Measurements from ENCODE around the gene MAD1L1.

The MAD1L1 gene

DNA sequence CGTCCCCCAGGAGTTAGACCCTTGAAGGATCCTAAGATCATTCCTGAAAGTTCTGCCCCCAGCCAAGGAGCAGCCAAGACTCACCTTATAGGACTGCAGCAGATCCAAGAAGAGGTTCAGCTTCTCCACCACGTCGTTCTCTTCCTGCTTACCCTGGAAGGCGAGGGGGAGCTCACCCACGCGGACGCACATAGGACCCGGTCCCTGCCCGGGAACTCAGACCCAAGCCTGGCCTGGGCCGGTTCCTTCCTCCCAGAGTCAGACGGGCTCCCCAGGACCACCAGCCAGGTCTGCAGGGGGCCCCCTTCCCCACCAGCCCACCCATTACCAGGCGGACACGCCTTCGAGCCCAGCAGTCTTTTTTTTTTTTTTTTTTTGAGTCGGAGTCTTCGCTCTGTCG is 24.9 kb upstream of the MAD1L1 start:
- no peak for DNase-seq

DNA sequence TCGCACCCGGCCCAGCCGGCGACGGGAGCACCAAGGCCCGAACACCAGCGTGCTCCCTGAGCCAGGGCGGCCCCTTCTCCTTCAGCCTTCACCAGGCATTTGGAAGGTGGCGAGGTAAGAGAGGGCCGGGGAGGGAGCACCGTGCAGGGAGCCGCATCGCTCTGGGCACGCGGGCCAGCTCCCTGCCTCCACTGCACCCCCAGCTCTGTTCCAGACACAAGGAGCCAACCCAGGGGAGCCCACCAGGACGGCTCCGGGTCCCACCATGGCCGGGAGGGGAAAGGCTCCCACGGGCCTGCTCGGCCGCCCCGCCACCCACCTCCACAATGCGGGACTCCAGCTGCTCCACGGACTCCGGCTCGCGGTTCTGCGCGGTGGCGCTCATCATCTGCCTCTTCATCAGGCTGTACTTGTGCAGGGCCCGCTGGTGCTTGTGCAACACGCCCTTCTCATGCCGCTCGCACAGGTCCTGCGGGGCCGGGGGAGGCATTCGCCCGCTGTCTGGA is 24.4 kb upstream of the MAD1L1 start:
- no peak for DNase-seq

DNA sequence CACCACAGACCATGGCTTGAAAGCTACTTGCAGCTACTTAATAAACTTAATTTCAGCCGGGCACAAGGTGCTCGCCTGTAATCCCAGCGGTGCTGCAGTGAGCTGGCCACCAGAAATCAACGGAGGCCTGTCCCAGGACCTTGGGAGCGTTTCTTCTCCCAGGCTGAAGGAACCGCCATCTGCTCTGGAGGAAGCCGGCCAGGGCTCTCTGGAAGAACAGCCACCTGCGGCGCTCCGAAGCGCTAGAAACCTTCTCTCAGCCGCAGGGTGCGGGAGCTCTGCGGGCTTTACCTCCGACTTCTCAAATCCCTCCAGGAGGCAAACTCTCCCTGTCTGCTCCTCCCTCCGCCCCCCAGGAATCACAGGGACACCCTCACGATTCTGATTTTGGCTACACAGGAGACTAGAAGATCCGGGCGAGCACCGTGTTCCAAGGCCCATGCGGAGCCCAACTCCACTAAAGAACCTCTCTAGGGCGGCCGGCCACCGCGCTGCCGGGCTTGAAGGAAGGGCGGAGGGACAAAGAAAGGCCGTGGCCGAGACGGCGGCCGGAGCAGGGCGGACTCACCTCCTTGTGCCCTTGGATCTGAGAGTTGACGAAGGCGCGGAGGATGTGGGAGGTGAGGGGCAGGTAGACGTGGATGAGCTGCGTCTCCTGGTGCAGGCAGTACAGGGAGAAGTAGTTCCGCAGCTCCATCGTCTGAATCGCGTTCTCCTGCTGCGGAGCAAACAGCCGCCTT is 23.7 kb upstream of the MAD1L1 start:
- no peak for DNase-seq

GRCh38 chr7:2255145-2256139 is 22.7 kb upstream of the MAD1L1 start:
- DNase-seq, result no peak

DNA sequence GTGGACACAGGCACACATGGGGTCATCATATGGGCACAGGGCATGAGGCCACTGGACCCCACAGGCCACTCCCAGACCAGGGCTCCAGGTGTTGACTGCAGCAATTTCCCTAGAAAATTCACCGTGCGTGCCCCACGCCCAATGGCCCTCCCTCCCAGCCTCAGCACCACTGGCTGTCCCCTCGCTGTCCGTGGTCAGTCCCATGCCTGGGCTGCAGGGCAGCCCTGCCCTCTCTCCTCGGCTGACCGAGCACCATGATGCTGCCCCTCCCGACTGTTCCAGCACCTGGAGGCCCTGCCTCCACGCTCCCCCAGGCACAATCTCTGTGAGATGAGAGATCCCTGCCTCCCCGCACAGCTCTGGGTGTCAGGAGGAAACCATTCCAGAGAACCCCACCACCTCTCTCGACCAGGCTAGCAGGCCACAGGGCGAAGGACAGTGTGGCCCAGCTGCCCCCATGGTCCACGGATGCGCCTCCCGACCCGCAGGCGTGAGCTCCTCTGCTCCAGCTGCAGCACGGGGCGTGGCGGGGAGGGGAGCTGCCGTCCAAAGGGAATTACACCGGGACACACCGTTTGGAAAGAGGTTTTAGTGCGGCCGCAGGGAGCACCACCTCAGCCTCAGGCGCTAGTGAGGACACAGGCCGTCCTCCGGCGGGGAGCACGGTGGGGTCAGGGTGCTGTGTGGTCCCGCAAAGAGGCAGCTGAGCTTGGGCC is 21.8 kb upstream of the MAD1L1 start:
- no peak for DNase-seq

DNA sequence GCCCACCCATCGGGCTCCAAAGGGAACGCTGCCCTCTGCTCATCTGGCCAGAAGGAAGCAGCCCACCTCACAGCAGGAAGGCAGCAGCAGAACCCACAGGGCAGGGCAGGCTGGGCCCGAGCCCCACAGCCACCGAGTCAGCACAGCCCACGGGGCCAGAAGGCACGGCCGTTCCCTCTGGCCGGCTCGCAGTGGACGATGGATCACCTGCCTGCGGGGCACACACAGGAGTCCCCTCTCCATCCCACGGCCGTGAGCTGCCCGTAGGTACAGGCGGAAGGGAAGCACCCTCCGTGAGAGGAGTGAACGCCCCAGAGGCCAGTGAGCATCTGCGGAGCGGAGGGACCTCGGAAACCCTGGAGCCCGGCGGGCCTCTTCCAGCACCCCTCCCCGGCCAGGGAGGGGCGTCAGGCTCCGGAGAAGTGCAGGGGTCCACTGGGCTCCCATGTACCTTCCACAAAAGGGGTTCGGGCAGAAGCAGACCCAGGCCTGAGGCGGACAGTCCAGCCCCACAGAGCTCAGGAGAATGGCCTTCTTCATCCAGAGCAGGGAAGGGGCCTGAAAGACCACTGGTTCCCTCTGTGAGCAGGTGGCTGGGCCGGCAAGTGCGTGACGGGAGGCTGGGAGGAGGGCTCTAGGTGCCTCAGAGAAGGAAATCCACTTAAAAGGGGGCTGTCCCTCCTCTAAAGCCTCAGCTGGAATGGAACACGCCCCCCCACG is 20.9 kb upstream of the MAD1L1 start:
- no peak for DNase-seq

DNA sequence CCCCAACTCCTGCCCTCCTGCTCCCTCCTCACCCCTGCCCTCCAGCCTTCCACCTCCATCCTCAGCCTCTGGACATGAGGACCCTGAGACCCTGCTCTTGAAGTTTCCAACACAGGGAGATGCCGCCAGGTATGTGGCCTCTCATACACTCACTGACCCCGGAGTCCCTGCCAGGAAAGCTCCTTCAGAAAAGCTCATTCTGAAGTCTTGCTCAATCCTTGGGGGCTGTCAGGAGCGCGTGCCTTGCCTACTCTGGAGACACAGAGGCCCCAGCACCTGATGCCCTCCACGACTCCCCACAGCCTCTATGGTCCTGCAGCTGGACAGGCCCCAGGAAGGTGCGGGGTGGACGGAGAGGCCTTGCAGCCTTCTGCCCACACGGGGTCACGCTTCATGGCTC is 20.3 kb upstream of the MAD1L1 start:
- no peak for DNase-seq

- DNase-seq, result no peak
Measured at GRCh38 chr7:2251841-2252771, 19.4 kb upstream of the MAD1L1 start.

GRCh38 chr7:2251381-2251780 is 18.6 kb upstream of the MAD1L1 start:
- no peak for DNase-seq

DNA sequence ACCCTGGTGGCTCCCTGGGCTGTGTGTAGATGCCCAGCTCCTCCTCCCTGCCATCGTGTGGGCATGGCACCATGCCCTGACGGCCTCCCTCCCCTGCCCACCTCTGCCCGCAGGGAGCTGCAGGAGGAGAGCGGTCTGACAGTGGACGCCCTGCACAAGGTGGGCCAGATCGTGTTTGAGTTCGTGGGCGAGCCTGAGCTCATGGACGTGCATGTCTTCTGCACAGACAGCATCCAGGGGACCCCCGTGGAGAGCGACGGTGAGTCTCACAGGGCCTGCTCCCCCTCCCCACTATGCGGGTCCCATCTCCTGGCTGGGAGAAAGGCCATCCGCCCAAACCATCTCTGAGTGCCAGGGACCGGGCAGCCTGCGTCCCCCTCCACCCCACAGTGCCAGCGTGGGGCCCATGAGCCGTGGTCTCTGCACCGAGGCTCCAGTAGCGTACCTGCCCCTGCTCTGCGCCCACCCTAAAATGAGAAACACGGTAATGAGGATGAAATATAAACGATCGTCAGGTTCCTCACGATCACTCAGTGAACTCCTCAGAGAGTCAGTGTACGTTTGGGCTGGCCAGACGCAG is 17.1 kb upstream of the MAD1L1 start:
- DNase-seq, result no peak

DNA sequence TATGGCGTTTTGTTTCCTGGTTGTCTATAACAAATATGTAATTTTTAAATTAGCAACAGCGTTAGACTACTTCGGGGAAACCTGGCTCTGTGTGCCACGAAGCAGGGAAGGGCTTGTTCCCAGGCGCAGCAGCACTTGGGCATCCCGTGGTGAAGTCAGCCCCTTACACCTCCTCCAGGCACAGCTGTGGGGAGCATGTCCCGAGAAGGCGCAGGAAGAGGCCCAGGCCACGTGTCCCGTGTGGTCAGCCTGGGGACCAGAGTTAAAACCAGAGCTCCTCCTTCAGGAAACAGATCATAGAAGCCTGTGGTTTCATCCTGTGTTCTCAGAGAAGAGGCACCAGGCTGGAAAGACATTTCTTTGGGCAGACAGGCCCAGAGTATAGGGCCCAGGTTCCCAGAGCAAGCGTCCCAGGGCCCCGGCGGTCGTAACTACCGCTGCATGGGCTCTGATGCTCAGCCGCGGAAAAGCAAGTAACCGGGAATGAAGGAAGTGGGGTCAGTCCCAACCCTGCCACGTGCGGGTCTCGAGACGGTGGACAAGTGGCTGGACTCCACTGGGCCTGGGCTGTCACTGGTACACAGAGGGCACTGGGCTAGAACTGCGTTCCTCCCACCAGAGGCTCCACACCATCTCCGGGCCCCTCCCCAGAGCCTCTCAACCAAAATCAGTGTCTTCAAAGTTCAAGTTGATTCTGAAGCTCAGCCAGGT is 16.4 kb upstream of the MAD1L1 start:
- peak; percentile 25 for DNase-seq

DNA sequence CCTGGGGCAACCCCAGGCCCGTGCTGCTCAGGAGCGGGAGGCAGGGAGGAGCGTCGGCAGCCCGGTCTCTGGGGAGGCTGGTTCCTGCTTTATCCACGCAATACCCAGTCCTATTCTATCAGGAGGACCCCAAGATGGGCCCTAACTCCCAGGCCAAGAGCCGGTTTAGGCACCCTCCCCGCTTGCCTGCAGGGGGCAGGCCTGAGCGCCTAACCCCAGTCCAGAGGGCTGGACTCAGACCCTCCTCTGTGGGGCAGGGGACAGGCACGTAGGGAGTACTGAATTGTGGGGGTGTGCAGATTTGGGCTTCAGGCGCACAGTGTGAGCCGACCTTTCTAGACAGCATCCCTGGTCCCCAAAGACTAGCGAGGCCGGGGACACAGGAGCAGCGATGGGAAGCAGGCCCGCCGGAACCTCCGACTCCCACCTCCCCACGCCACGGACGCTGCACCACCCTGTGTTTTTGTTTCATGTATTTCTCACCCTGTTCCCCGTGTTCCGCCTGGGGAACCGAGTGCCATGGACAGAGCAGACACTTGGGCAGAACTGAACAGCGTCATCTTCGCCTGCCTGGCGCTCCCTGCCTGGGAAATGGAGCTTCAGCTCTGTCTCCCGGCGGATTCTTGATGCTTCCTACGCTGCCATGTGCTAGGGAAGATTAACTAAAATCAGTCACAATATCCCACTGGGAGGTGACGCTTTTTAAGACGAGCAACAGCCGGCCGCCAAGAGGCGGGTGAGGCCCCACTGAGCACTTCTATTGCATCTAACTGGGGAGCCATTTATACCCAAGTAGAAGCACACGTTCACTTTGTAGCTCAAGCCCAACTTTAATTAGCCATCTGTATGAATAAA is 14.6 kb upstream of the MAD1L1 start:
- DNase-seq, result no peak

GRCh38 chr7:2245883-2246675 is 13.3 kb upstream of the MAD1L1 start:
- DNase-seq, result no peak

DNA sequence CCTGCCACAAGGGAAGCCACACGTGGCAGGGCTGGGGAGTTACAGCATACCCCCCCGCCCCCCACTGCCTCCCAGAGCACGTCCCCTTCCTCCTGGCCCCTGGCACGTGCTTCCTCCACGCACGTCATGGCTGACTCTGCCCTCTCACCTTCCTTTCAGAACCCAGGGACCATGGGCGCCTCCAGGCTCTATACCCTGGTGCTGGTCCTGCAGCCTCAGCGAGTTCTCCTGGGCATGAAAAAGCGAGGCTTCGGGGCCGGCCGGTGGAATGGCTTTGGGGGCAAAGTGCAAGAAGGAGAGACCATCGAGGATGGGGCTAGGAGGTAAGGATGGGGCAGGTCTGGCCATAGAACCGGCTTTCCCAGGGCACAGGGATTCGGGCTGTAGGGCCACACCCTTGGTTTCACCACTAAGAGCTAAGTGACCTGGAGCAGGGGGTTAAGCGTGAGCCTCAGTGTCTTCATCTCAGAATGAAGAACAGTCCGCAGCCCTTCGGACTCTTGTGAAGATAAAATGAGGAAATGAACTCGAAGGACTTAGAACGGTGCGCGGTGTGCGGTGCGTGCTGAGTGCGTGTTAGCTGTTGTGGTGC is 11.8 kb upstream of the MAD1L1 start:
- DNase-seq, result no peak

DNA sequence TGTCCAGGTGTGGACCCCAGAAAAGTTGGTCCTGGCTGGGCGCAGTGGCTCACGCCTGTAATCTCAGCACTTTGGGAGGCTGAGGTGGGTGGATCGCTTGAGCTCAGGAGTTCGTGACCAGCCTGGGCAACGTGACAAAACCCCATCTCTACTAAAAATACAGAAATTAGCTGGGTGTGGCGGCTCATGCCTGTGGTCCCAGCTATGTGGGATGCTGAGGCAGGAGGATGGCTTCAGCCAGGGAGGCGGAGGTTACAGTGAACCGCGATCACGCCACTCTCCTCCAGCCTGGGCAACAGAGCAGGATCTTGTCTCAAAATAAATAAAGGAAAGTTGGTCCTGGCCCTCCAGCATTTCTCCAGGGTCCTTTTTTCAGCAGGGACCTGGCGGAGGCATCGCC is 10.7 kb upstream of the MAD1L1 start:
- no peak for DNase-seq

DNA sequence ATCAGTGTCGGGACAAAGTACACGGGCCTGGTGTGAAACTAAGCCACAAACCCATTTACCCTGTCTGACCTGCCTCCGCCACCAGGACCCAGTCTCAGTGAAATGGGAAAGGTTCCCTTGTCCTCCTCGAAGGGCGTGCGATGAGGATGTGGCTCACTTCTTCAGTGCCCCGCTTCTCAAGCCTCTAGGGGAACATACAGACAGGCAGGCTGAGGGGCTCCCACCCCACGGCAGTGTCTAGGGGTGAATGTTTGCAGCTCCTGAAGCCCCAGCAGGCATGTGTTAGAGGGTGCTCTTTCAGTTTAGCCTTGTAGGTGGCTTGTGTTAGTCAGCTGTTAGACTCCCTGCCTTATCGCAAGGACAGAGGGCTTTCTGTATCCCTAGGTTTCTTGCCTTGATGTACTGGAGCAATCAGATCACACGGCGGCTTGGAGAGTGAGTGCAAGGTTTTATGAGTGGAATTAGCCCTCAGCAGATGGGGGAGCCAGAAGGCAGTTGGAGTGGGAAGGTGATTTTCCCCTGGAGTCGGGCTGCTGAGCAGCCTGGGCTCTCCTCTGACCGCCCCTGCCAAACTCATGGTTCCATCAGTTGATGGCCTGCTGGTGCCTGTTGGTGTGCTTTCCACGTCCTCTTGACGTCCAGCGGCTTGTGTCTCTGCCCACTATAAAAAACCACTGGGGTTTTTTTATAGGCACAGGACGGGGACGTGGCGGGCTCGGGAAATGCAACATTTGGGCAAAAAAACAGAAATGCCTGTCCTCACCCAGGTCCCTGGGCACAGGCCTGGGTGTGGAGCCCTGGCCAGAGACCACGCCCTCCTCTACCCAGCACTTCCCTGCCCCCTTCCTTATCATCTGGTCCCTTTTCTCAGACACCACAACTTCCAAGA is 10.0 kb upstream of the MAD1L1 start:
- DNase-seq, result no peak

All from CD4-positive, alpha-beta T cell treated with Interleukin-21 for 1 hour (primary cell).